Upper lobe of right lung (tissue), 1 donor: ENCODE results near the gene B3GNT9. TPM values are rescaled to one million over a fixed set of nuclear protein-coding genes. Genes with fewer than 3 reads are reported as not detected.

Experiments used
- ATAC-seq: fragments of 200-7000 bp; cut with Tn5 transposase; one replicate; pipeline ENCODE4 v1.9.1; 2020; ENCODE audit warnings: mild to moderate bottlenecking, moderate library complexity
- DNase-seq: peaks from one replicate; pipeline ENCODE4 v3.0.0-alpha.2; 2020
- H3K27ac ChIP-seq: fragments of 200-600 bp; one replicate; pipeline ENCODE4 v1.8.0; 2022
- H3K27me3 ChIP-seq: fragments of 200-600 bp; one replicate; pipeline ENCODE4 v1.8.0; 2022; ENCODE audit warnings: mild to moderate bottlenecking
- H3K36me3 ChIP-seq: fragments of 200-600 bp; one replicate; pipeline ENCODE4 v1.8.0; 2022
- H3K4me1 ChIP-seq: fragments of 200-600 bp; one replicate; pipeline ENCODE4 v1.8.0; 2022
- H3K4me3 ChIP-seq: fragments of 200-600 bp; one replicate; pipeline ENCODE4 v1.8.0; 2022; ENCODE audit warnings: mild to moderate bottlenecking
- H3K9me3 ChIP-seq: fragments of 200-600 bp; one replicate; pipeline ENCODE4 v1.8.0; 2022
- intact Hi-C: fragments of 100-400 bp; cut with DNase I; formaldehyde crosslinking; loops from one replicate; pipeline ENCODE4 v1.11.0; 2022
- total RNA-seq: library from RNA; stranded (reverse); fragmentation: NEBNext Ultra II Directional; extraction: Animal tissue kit (Norgen Biotek cat#: 25700); gene quantifications from one replicate; pipeline ENCODE4 v1.2.1, GENCODE V29; 2021
- TF ChIP-seq, protein P1 (sequence below): fragments of 200-600 bp; IDR thresholded peaks from one replicate; pipeline ENCODE4 v1.8.0; 2022; ENCODE audit warnings: antibody characterized with exemption
- donor health status: DM: no; HTN: yes; CAD: no; lungs with severe emphysema.

B3GNT9 gene
- total RNA-seq, 1 donor from 2014 or later, result 19.3 TPM

DNA sequence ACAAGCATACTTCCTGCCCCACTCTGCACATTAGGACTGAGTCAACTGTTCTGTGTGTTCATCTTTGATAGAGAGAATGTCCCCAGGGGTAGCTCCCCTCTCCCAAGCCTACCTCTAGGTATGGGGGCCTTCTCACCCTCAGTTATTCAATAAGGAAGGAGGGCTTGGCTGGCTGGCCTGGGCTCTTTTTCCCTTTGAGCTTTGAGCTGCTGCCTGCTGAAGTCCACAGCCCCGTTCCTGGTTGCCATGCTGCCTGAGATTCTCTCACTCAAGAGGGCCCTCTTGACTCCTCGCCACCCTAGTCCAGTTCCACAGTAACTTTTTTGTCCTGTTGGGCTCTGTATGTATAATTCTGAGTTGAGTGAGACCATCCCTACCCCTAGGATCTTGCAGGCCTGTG lies 5.1 kb downstream of the B3GNT9 start:
- Histone ChIP-seq H3K36me3 (peaks cover 78% of the 10 kb centered on the region), H3K9me3 (no peaks in the 10 kb centered on the region), H3K27me3 (no peaks in the 10 kb centered on the region), H3K4me1 (peaks cover under 1% of the 10 kb centered on the region), H3K27ac (no peak overlapping the region), H3K4me3 (no peak overlapping the region)
- ATAC-seq (no peak), DNase-seq (no peak)
- intact Hi-C loops, result no loop called here
- TF ChIP-seq, protein P1, sequence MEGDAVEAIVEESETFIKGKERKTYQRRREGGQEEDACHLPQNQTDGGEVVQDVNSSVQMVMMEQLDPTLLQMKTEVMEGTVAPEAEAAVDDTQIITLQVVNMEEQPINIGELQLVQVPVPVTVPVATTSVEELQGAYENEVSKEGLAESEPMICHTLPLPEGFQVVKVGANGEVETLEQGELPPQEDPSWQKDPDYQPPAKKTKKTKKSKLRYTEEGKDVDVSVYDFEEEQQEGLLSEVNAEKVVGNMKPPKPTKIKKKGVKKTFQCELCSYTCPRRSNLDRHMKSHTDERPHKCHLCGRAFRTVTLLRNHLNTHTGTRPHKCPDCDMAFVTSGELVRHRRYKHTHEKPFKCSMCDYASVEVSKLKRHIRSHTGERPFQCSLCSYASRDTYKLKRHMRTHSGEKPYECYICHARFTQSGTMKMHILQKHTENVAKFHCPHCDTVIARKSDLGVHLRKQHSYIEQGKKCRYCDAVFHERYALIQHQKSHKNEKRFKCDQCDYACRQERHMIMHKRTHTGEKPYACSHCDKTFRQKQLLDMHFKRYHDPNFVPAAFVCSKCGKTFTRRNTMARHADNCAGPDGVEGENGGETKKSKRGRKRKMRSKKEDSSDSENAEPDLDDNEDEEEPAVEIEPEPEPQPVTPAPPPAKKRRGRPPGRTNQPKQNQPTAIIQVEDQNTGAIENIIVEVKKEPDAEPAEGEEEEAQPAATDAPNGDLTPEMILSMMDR, result no peak

DNA sequence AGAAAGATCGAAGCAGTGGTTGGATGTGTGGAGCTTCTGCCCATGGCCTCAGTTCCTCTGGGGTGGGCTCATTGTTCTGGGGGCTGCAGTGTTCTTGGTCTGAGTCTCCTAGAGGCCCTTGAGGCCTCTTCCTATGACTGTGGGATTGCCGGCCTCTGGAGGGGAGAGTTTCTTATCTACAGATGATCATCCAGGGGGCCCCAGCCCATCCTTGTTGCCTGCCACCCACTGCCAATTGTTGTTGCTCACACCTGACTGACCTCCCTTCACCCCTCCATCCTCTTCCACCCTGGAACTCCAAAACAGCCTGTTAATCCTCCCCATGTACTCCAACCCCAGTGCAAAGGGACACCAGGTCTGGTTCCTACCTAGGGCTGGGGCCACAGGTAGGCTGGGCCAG lies 5.9 kb downstream of the B3GNT9 start:
- Histone ChIP-seq H3K4me3 (no peak overlapping the region), H3K27ac (no peak overlapping the region), H3K4me1 (no peaks in the 10 kb centered on the region), H3K27me3 (no peaks in the 10 kb centered on the region), H3K36me3 (peaks cover 86% of the 10 kb centered on the region), H3K9me3 (no peaks in the 10 kb centered on the region)
- DNase-seq (no peak), ATAC-seq (no peak)
- intact Hi-C loops, result no loop called here
- TF ChIP-seq, protein P1, result no peak

DNA sequence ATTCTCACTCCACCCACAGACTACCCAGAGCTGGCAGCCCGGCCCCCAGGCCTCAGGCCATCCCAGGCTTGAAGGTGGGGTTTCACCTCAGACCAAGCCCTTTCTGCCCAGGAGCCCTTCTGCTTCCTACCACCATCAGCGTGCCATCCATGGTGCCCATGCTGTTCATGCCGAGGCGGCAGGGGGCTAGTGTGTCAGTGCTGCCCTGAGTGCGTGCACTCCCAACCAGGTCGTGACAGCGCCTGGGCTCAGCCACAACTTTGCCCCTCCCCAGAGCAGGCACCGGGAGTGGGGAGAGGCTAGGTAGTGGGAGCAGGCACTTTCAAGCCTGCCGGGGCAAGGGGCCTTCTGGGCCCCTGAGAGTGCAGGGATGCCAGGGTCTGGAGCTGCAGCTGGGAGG lies 8.5 kb downstream of the B3GNT9 start:
- no peak for ATAC-seq

DNA sequence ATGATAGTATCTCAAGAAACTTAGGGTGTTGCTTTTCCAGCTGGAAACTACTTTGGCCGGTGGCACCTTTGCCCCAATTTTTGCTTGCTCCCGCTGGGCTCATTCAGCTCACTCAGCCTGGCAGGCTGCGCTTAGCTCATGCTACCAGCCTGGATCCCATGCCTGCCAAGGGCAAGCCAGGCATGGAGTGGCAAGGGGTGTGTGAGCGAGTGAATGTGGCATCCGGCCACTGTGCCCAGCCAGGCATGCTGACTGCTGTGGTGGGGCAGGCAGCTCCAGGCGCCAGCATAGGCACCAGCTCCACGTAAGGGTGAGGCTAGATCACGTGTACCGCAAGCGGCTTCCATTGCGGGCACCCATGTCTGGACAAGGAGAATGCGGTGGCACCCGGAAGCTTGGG lies 9.4 kb downstream of the B3GNT9 start:
- ATAC-seq (no peak), DNase-seq (no peak)
- TF ChIP-seq, protein P1, result no peak
- H3K36me3 ChIP-seq, result peaks cover 98% of the 10 kb centered on the region
- intact Hi-C loops, result no loop called here
- no peak overlapping the region for H3K4me3 ChIP-seq
- H3K4me1 ChIP-seq, result no peaks in the 10 kb centered on the region
- no peaks in the 10 kb centered on the region for H3K9me3 ChIP-seq
- H3K27ac ChIP-seq, result no peak overlapping the region
- no peaks in the 10 kb centered on the region for H3K27me3 ChIP-seq

More for the DNA sequence above, 8.5 kb downstream of the B3GNT9 start:
- no peak overlapping the region for H3K4me3 ChIP-seq
- H3K9me3 ChIP-seq, result no peaks in the 10 kb centered on the region
- no peaks in the 10 kb centered on the region for H3K27me3 ChIP-seq
- intact Hi-C loops, result no loop called here
- no peak overlapping the region for H3K27ac ChIP-seq
- no peak for DNase-seq
- no peaks in the 10 kb centered on the region for H3K4me1 ChIP-seq
- peaks cover 99% of the 10 kb centered on the region for H3K36me3 ChIP-seq
- TF ChIP-seq, protein P1, result no peak

DNA sequence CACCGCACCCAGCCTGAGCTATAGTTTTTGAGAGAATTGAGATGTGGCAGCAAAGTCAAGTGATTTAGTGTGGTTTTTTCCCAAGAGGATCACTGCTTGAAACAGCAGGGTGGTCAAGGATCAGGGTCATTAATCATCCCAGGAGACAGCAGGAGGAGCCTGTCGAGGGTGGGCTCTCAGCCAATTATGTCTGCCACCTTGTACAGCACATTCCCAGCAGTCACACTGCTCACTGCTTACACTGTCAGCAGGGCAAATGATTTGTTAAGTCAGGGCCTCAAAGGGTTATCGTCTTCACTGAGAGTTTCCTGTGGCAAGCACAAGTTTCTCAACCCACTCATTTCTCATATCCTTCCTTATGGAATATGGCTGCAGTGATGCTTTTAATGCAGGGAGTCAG lies 13.2 kb downstream of the B3GNT9 start:
- TF ChIP-seq, protein P1, result no peak
- DNase-seq (no peak), ATAC-seq (no peak)
- Histone ChIP-seq H3K36me3 (peaks cover 98% of the 10 kb centered on the region), H3K4me1 (no peaks in the 10 kb centered on the region), H3K27ac (no peak overlapping the region), H3K27me3 (no peaks in the 10 kb centered on the region), H3K4me3 (no peak overlapping the region), H3K9me3 (no peaks in the 10 kb centered on the region)
- intact Hi-C loops, result no loop called here

DNA sequence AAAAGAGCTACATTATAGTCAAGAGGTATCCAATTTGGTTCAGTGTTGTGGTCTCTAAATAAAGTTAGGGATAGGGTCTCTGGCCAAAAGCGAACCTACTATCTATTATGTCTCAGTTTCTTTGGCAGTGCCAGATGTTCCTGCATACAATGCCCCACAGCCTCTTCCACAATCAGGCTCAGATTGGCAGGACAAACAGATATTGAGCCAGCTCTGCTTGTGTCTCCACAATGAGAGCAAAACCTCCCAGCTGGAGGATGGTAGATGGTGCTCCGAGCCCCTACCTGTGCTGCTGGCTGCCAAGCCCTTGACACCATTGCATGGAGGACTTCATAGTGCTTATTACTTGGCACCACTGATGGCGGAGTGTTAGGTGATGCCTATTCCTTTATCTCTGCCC lies 21.4 kb downstream of the B3GNT9 start:
- no peaks in the 10 kb centered on the region for H3K27me3 ChIP-seq
- H3K4me1 ChIP-seq, result no peaks in the 10 kb centered on the region
- no peaks in the 10 kb centered on the region for H3K9me3 ChIP-seq
- peaks cover 66% of the 10 kb centered on the region for H3K36me3 ChIP-seq
- TF ChIP-seq, protein P1, result no peak
- no peak overlapping the region for H3K4me3 ChIP-seq
- H3K27ac ChIP-seq, result no peak overlapping the region
- intact Hi-C loops, result no loop called here
- DNase-seq, result no peak
- no peak for ATAC-seq
